Pancreas (tissue), 10 donors: ENCODE results near the gene EXOSC2. TPM values are rescaled to one million over a fixed set of nuclear protein-coding genes. Genes with fewer than 3 reads are reported as not detected.
A peak's percentile ranks its signal among the peaks of the same experiment; 100 is the strongest.

Source experiments
- ATAC-seq, 4 donors: fragments of 200-7000 bp; cut with Tn5 transposase; one replicate each; pipeline versions ENCODE4 v1.8.0 to v1.9.1; 2020; ENCODE audit warnings: mild to moderate bottlenecking in 4 of 4, moderate library complexity in 4 of 4
- DNase-seq, 6 donors: peaks; one replicate each; pipeline ENCODE4 v3.0.0-alpha.2; 2020
- FAIRE-seq: peaks from 2 replicates; lab custom pipeline; 2012; peaks lifted over from hg19 to GRCh38; lab: Jason Lieb, UNC
- H3K27ac ChIP-seq, 4 donors: fragments of 200-600 bp; sonication (generic); 1 replicate in 3 of 4; 2 replicates in 1 of 4; pipeline versions ENCODE4 v1.5.0 to v1.8.0; 2020
- H3K27me3 ChIP-seq, 4 donors: fragments of 200-600 bp; one replicate each; pipeline ENCODE4 v1.8.0; 2021
- H3K36me3 ChIP-seq, 3 donors: fragments of 200-600 bp; sonication (generic) in 1 of 3; one replicate each; pipeline versions ENCODE4 v1.5.0 to v1.8.0; 2020 to 2021
- H3K4me1 ChIP-seq, 3 donors: fragments of 200-600 bp; one replicate each; pipeline ENCODE4 v1.8.0; 2021
- H3K4me3 ChIP-seq, 4 donors: fragments of 200-600 bp; sonication (generic) in 2 of 4; one replicate each; pipeline versions ENCODE4 v1.5.0 to v1.8.0; 2020 to 2021
- H3K9me3 ChIP-seq, 4 donors: fragments of 200-600 bp; one replicate each; pipeline ENCODE4 v1.8.0; 2021
- CTCF ChIP-seq, 4 donors: fragments of 200-600 bp; sonication (generic) in 3 of 4; IDR thresholded peaks; one replicate each; pipeline versions ENCODE4 v1.5.0 to v1.8.0; 2021; ENCODE audit warnings: antibody characterized with exemption in 4 of 4
- WGBS, 2 donors: extraction: QIAGEN DNeasy Blood & Tissue Kit; methylation state at CpG; one replicate each; pipeline ENCODE4 v1.1.7; 2013; 5-methylcytosine and 5-hydroxymethylcytosine counted together
- intact Hi-C, 3 donors: fragments of 100-400 bp; cut with DNase I; formaldehyde crosslinking; loops; one replicate each; pipeline versions ENCODE4 v1.11.1 to v1.14.2; 2022
- polyA plus RNA-seq, 2 donors: library from polyadenylated mRNA; stranded (reverse); fragments of 200-250 nt; gene quantifications; one replicate each; pipeline ENCODE4 v1.2.3, GENCODE V29; 2013
- total RNA-seq, 6 donors: library from RNA; stranded (reverse); fragmentation: NEBNext Ultra II Directional in 4 of 6; extraction: Animal tissue kit (Norgen Biotek cat#: 25700) in 4 of 6; gene quantifications; one replicate each; pipeline versions ENCODE4 v1.2.1 to v1.2.4, GENCODE V29; 2021 to 2023
- donor health status: healthy with polysubstance abuse.
- donor health status: DM: no; HTN: no; CAD: no; lungs with moderate emphysema.
- donor health status: DM: no; HTN: no; CAD: no.
- donor health status: control.
- donor health status: control.
- donor health status: Bipolar disorder and iron deficiency.
- donor health status: DM: yes; HTN: yes; CAD: no.
- donor health status: DM: no; HTN: no; CAD: no.
- donor health status: DM: no; HTN: no; CAD: no.
- donor health status: DM: yes; HTN: yes; CAD: no.

Gene EXOSC2, protein sequence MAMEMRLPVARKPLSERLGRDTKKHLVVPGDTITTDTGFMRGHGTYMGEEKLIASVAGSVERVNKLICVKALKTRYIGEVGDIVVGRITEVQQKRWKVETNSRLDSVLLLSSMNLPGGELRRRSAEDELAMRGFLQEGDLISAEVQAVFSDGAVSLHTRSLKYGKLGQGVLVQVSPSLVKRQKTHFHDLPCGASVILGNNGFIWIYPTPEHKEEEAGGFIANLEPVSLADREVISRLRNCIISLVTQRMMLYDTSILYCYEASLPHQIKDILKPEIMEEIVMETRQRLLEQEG
- total RNA-seq (10 to 100 TPM in 5 of 6 donors, 1 to 10 TPM in 1; 9.1 to 15.5 (median 11.6) TPM), polyA plus RNA-seq (10 to 100 TPM in 1 of 2 donors, 1 to 10 TPM in 1; 9.1 to 14.1 TPM)

DNA sequence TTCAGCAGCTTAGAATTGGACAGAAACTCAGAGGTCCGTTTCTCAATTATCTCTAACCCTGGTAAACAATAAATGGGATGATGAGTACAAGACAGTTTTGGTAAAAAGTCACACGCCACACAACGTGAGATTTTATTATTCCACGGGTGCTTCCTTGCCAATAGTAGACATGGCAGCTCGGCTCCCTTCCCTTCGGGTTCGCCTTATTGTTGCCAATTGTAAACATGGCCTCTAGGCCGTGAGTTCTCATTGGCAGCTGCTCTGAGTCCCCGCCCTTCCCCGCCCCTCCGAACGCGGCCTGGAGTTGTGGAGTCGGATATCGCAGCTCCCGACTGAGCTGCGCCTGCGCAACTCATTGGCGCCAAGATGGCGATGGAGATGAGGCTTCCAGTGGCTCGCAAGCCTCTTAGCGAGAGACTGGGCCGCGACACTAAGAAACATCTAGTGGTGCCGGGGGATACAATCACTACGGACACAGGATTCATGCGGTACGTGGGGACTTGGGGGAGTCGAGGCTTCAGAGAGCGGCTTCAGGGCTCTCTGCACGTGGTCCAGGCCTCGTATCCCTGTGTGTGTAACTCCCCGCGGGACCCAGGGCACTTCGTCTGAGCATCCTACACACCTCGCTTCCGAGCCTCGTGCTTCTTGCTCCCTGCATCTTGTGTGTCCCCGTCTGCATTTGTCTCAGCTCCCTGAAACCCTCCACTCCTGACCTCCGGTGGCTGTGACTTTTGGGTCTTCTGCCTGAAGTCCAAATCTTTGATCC is at the start of gene EXOSC2:
TSS of gene EXOSC2 (plus strand) at position 355 of the 766 bp plus-strand sequence. CDS start at position 367, 12 bp downstream.
- intact Hi-C loops = loop anchor here in 1 of 3 donors (10.0 kb wide), 1 partner anchor 351 kb away; no protein-coding TSS in a partner anchor
- FAIRE-seq (no peak), DNase-seq (peak; percentile 96 to 99 (median 98)), ATAC-seq (peak; percentile 93 to 97 (median 94))
- H3K4me1 ChIP-seq = peaks cover 10 to 11% (median 10%) of the 10 kb centered on the region in 3 donors
- peaks cover 0 to 8% (median 0%) of the 10 kb centered on the region in 3 donors for H3K36me3 ChIP-seq
- 0% methylated on average over 40 of the region's 40 CpGs for WGBS, 2 donors
- H3K9me3 ChIP-seq = no peaks in the 10 kb centered on the region
- no peaks in the 10 kb centered on the region for H3K27me3 ChIP-seq
- no peak for TF ChIP-seq CTCF (IDR thresholded peaks at IDR 0.05)
- peak within 1 kb of the TSS; percentile 51 to 91 (median 74) for H3K4me3 ChIP-seq
- H3K27ac ChIP-seq = peak within 1 kb of the TSS in 1 of 4 donors; percentile 22

DNA sequence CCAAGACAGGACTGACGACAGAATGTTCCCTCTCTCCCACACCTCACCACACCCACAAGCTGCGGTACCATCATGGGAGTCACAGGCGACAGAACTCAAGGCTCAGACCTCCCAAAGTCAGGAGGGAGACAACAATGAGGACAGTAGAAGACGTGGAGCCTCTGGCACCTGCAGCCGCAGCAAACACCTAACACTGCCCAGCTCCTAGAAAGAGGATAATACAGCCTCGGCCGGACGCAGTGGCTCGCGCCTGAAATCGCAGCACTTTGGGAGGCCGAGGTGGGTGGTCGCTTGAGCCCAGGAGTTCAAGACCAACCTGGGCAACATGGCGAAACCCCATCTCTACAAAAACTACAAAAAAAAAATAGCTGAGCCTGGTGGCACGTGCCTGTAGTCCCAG is 42.4 kb upstream of the EXOSC2 start:
- Histone ChIP-seq H3K9me3 (no peaks in the 10 kb centered on the region), H3K27me3 (no peaks in the 10 kb centered on the region), H3K27ac (no peak overlapping the region), H3K36me3 (no peaks in the 10 kb centered on the region), H3K4me1 (no peaks in the 10 kb centered on the region), H3K4me3 (no peak overlapping the region)
- WGBS, 2 donors = 61 to 76% methylated on average over 15 of the region's 15 CpGs
- TF ChIP-seq CTCF (IDR thresholded peaks at IDR 0.05) = no peak
- ATAC-seq (no peak), DNase-seq (no peak), FAIRE-seq (no peak)
- intact Hi-C loops = no loop called here

DNA sequence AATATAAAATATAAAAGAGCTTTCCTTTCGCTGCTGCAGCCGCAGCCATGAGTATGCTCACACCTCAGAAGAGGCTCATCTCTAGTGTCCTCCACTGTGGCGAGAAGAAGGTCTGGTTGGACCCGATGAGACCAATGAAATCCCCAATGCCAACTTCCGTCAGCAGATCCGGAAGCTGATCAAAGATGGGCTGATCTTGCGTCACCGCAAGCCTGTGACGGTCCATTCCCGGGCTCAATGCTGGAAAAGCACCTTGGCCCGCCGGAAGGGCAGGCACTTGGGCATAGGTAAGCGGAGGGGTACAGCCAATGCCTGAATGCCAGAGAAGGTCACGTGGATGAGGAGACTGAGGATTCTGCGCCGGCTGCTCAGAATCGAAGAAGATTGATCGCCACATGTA is 41.8 kb upstream of the EXOSC2 start:
- Histone ChIP-seq H3K4me3 (no peak overlapping the region), H3K36me3 (no peaks in the 10 kb centered on the region), H3K27me3 (no peaks in the 10 kb centered on the region), H3K27ac (no peak overlapping the region), H3K9me3 (no peaks in the 10 kb centered on the region), H3K4me1 (no peaks in the 10 kb centered on the region)
- no peak for TF ChIP-seq CTCF (IDR thresholded peaks at IDR 0.05)
- DNase-seq = no peak
- FAIRE-seq = no peak
- intact Hi-C loops = no loop called here
- 81 to 88% methylated on average over 18 of the region's 18 CpGs for WGBS, 2 donors
- no peak for ATAC-seq

DNA sequence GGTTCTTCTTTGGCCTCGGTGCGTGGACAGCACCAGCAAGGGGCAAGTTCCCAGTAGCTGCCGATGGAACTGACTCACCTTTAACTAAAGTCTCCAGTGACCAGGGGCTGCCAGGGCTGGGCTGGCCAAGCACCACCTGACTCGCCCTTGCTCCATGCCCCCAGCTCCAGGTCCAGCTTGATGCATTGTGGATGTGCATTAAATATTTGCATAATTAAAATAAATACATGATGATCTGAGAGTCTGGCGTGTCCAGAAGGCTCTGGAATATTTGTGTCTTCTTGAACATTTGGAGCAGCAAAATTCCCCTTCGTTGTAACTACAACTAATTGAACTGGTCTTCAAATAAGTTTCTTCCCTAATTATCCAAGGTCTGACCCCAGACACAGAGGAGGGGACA is 38.7 kb upstream of the EXOSC2 start:
- H3K4me3 ChIP-seq = no peak overlapping the region
- H3K27ac ChIP-seq = no peak overlapping the region
- intact Hi-C loops = no loop called here
- H3K27me3 ChIP-seq = peaks cover 0 to 25% (median 6%) of the 10 kb centered on the region in 4 donors
- ATAC-seq = no peak
- no peaks in the 10 kb centered on the region for H3K4me1 ChIP-seq
- no peaks in the 10 kb centered on the region for H3K9me3 ChIP-seq
- 62 to 69% methylated on average over 6 of the region's 6 CpGs for WGBS, 2 donors
- no peaks in the 10 kb centered on the region for H3K36me3 ChIP-seq
- no peak for DNase-seq
- no peak for FAIRE-seq
- no peak for TF ChIP-seq CTCF (IDR thresholded peaks at IDR 0.05)
